K562 (cell line): ENCODE measurements around the gene PARD6B. TPM values are rescaled to one million over a fixed set of nuclear protein-coding genes. Genes with fewer than 3 reads are reported as not detected.

ENCODE experiments used
- ATAC-seq: fragments of 200-7000 bp; cut with Tn5 transposase; 3 replicates; pipeline ENCODE4 v1.9.1; 2020; ENCODE audit warnings: moderate library complexity
- BruUV-seq: library from RNA; stranded (reverse); fragments of 400-500 nt; replicated peaks from 2 replicates; lab custom pipeline; 2021; lab: Mats Ljungman, UMichigan
- CTCF ChIA-PET: fragments of 300-600 bp; formaldehyde crosslinking; extraction: SDS; loops from one replicate; lab custom pipeline; 2021; ENCODE audit warnings: low intra/inter-chr PET ratio; lab: Yijun Ruan, JAX
- POLR2A ChIA-PET: fragments of 300-600, 350-650 bp; sonication (Branson Sonifier 250); formaldehyde crosslinking; extraction: SDS; loops from one replicate; lab custom pipeline; 2021; ENCODE audit warnings: antibody characterized with exemption, inconsistent platforms; lab: Yijun Ruan, JAX
- DNase-seq, 4 experiments: peaks; one replicate each; pipeline versions ENCODE4 v3.0.0 to v3.0.0-alpha.2; 2011 to 2018; ENCODE audit warnings: low spot score in 3 of 4, mixed read lengths in 3 of 4; ENCODE audit errors: extremely low read depth in 1 of 4
- FAIRE-seq: peaks from 2 replicates; lab custom pipeline; 2011; peaks lifted over from hg19 to GRCh38; lab: Jason Lieb, UNC
- H2AFZ ChIP-seq: 2 replicates; pipeline ENCODE4 v1.6.0; 2011; ENCODE audit warnings: low read depth, low read length, control low read depth, inconsistent platforms
- H3K27ac ChIP-seq: fragments of 200-600 bp; 3 replicates; pipeline ENCODE4 v1.8.0; 2011; ENCODE audit warnings: low read depth, mild to moderate bottlenecking, control low read depth, inconsistent platforms, low read length, moderate library complexity, mixed read lengths; ENCODE audit errors: extremely low read depth
- H3K27me3 ChIP-seq, 2 experiments: fragments of 300-600 bp in 1 of 2; 2 replicates in 1 of 2; 3 replicates in 1 of 2; pipeline versions ENCODE4 v1.6.0 to v1.8.0; 2011; ENCODE audit warnings: inconsistent platforms in 2 of 2, low read length in 2 of 2, mild to moderate bottlenecking in 1 of 2, mixed read lengths in 1 of 2, moderate library complexity in 1 of 2; ENCODE audit not compliant: control insufficient read depth in 2 of 2, insufficient read depth in 2 of 2
- H3K36me3 ChIP-seq: fragments of 300-600 bp; 3 replicates; pipeline ENCODE4 v1.8.0; 2011; ENCODE audit warnings: mild to moderate bottlenecking, low read length, inconsistent platforms; ENCODE audit not compliant: control insufficient read depth, insufficient read depth
- H3K4me1 ChIP-seq, 2 experiments: fragments of 200-600 bp in 1 of 2; replicated peaks in 1 of 2; 2 replicates in 1 of 2; 3 replicates in 1 of 2; pipeline versions ENCODE4 v1.5.1 to v1.8.0; 2011; ENCODE audit warnings: inconsistent platforms in 2 of 2, low read length in 2 of 2, mild to moderate bottlenecking in 1 of 2, mixed read lengths in 1 of 2, moderate library complexity in 1 of 2; ENCODE audit not compliant: control insufficient read depth in 2 of 2, insufficient read depth in 2 of 2
- H3K4me2 ChIP-seq: 2 replicates; pipeline ENCODE4 v1.6.1; 2011; ENCODE audit warnings: low read length, control low read depth, inconsistent platforms, mixed read lengths; ENCODE audit not compliant: insufficient read depth
- H3K4me3 ChIP-seq: fragments of 200-600 bp; sonication (generic), shearing (Covaris generic); 2 replicates; pipeline ENCODE4 v1.5.1; 2016; ENCODE audit warnings: control low read depth, inconsistent platforms
- H3K79me2 ChIP-seq: fragments of 200-600 bp; 3 replicates; pipeline ENCODE4 v1.8.0; 2011; ENCODE audit warnings: low read length, inconsistent platforms; ENCODE audit not compliant: control insufficient read depth, insufficient read depth
- H3K9ac ChIP-seq, 2 experiments: 2 replicates each; pipeline versions ENCODE4 v1.6.0 to v1.6.1; 2011; ENCODE audit warnings: low read depth in 2 of 2, low read length in 2 of 2, control low read depth in 1 of 2, inconsistent platforms in 1 of 2, mild to moderate bottlenecking in 1 of 2, mixed read lengths in 1 of 2; ENCODE audit not compliant: insufficient read depth in 1 of 2
- H3K9me1 ChIP-seq: one replicate; pipeline ENCODE4 v1.6.0; 2011; ENCODE audit warnings: inconsistent platforms, mild to moderate bottlenecking, low read length, moderate library complexity; ENCODE audit not compliant: control insufficient read depth, insufficient read depth
- H3K9me3 ChIP-seq: replicated peaks from 2 replicates; pipeline ENCODE4 v1.5.1; 2011; ENCODE audit warnings: low read depth, low read length, inconsistent platforms; ENCODE audit not compliant: control insufficient read depth, insufficient read depth
- H4K20me1 ChIP-seq: replicated peaks from 2 replicates; pipeline ENCODE4 v1.6.1; 2011; ENCODE audit warnings: low read length, inconsistent platforms, mixed read lengths; ENCODE audit not compliant: control insufficient read depth, insufficient read depth
- C11orf30 ChIP-seq: fragments of 450-650 bp; IDR thresholded peaks from 2 replicates; pipeline ENCODE4 v1.6.1; 2016; ENCODE audit warnings: low read depth, mild to moderate bottlenecking
- CHAMP1 ChIP-seq: fragments of 450-650 bp; IDR thresholded peaks from 2 replicates; pipeline ENCODE4 v1.6.1; 2016; ENCODE audit warnings: mild to moderate bottlenecking
- ZNF316 ChIP-seq: fragments of 450-650 bp; IDR thresholded peaks from 2 replicates; pipeline ENCODE4 v1.6.1; 2016
- WGBS: fragments of 100-300 bp; shearing (Covaris generic); methylation state at CpG from one replicate; pipeline ENCODE4 v1.1.6; 2016; ENCODE audit warnings: low coverage, mixed read lengths; ENCODE audit not compliant: insufficient coverage; ENCODE audit errors: missing lambda C conversion rate; 5-methylcytosine and 5-hydroxymethylcytosine counted together
- in situ Hi-C: fragments of 300-500 bp; cut with MboI; formaldehyde crosslinking; loops from 4 replicates; pipeline ENCODE4 v1.15.0; 2018; ENCODE audit warnings: inconsistent platforms, mixed read lengths
- intact Hi-C: fragments of 100-400 bp; cut with micrococcal nuclease; formaldehyde crosslinking; loops from 2 replicates; pipeline ENCODE4 v1.14.2; 2022
- polyA plus RNA-seq, 8 experiments: library from polyadenylated mRNA; depleted of rRNA in 4 of 8; stranded (reverse) in 5 of 8; unstranded in 3 of 8; fragments of >200 nt; fragmentation: Nextera tagmentation in 2 of 8; fragmentation: Illumina TruSeq in 1 of 8; extraction: Ambion mirVana in 2 of 8; extraction: Trizol in 1 of 8; gene quantifications; 2 replicates each; pipeline versions ENCODE4 v1.2.1 to v1.2.3, GENCODE V29; 2011 to 2014; ENCODE audit warnings: inconsistent platforms in 1 of 8, missing spikeins in 1 of 8
- total RNA-seq, 7 experiments: library from RNA; depleted of rRNA in 6 of 7; stranded (reverse); fragments of >200 nt in 6 of 7; fragmentation: Illumina TruSeq in 2 of 7; extraction: Trizol in 2 of 7; gene quantifications; 2 replicates each; pipeline versions ENCODE4 v1.2.1 to v1.2.3, GENCODE V29; 2011 to 2021; ENCODE audit warnings: low replicate concordance in 1 of 7
- TF ChIP-seq, protein P1 (sequence below), 3 experiments: fragments of 200-800 bp in 1 of 3; fragments of 250-450 bp in 1 of 3; fragments of 450-650 bp in 1 of 3; sonication (Bioruptor Pico) in 1 of 3; sonication (Bioruptor generic) in 1 of 3; formaldehyde crosslinking in 1 of 3; IDR thresholded peaks; 2 replicates each; pipeline versions ENCODE4 v1.6.1 to v1.8.0; 2016 to 2022; ENCODE audit warnings: mild to moderate bottlenecking in 2 of 3, missing genetic modification characterization in 2 of 3, missing compliant biosample characterization in 1 of 3, moderate library complexity in 1 of 3

Gene PARD6B
- total and polyA plus RNA-seq, 9 of the 15 experiments (the other 6 are each of a cell fraction or from before 2014, with no cell fraction given) = 1.7 to 12.3 (median 5.5) TPM

DNA sequence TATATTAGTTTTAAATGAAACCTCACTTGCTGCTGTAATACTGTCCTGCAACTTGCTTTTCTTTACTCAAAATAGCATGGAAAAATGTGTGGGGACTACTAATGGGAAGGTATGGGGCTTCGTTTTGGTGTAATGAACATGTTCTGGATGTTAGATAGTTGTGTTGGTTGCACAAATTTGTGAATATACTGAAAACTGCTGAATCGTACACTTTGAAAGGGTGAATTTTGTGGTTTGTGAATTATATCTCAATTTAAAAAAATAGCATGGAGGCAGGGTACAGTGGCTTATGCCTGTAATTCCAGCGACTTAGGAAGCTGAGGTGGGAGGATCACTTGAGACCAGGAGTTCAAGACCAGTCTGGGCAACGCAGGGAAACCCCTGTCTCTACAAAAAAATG lies 65.8 kb downstream of the PARD6B start:
- H3K4me1 ChIP-seq = peaks cover 0 to 15% of the 10 kb centered on the region in 2 experiments; a peak in 3 of 5 replicates
- intact Hi-C loops (loop anchor here (10.0 kb wide), 2 partner anchors 508 to 612 kb away; no protein-coding TSS in a partner anchor), in situ Hi-C loops (loop anchor here (10.0 kb wide), 1 partner anchor 508 kb away; no protein-coding TSS in a partner anchor)
- H3K4me3 ChIP-seq = no peak overlapping the region
- H3K9ac ChIP-seq = no peak overlapping the region
- no peak overlapping the region for H2AFZ ChIP-seq
- DNase-seq = no peak
- TF ChIP-seq, protein P1, sequence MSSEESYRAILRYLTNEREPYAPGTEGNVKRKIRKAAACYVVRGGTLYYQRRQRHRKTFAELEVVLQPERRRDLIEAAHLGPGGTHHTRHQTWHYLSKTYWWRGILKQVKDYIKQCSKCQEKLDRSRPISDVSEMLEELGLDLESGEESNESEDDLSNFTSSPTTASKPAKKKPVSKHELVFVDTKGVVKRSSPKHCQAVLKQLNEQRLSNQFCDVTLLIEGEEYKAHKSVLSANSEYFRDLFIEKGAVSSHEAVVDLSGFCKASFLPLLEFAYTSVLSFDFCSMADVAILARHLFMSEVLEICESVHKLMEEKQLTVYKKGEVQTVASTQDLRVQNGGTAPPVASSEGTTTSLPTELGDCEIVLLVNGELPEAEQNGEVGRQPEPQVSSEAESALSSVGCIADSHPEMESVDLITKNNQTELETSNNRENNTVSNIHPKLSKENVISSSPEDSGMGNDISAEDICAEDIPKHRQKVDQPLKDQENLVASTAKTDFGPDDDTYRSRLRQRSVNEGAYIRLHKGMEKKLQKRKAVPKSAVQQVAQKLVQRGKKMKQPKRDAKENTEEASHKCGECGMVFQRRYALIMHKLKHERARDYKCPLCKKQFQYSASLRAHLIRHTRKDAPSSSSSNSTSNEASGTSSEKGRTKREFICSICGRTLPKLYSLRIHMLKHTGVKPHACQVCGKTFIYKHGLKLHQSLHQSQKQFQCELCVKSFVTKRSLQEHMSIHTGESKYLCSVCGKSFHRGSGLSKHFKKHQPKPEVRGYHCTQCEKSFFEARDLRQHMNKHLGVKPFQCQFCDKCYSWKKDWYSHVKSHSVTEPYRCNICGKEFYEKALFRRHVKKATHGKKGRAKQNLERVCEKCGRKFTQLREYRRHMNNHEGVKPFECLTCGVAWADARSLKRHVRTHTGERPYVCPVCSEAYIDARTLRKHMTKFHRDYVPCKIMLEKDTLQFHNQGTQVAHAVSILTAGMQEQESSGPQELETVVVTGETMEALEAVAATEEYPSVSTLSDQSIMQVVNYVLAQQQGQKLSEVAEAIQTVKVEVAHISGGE (CRISPR knock-in tag; IDR thresholded peaks at IDR 0.05) = peak in 1 of 3 experiments; percentile 84; a peak in 1 of 6 replicates
- TF ChIP-seq ZNF316 = peak; percentile 71
- TF ChIP-seq CHAMP1 = no peak
- peak; percentile 34; the same call in 1 of the 2 replicates for TF ChIP-seq C11orf30
- TF ChIP-seq, all 486 proteins: peak for 3
- Histone ChIP-seq H3K79me2 (no peaks in the 10 kb centered on the region), H3K9me3 (no peaks in the 10 kb centered on the region), H3K27me3 (peaks cover 4 to 21% of the 10 kb centered on the region in 2 experiments; a peak in 3 of 5 replicates), H4K20me1 (no peaks in the 10 kb centered on the region), H3K27ac (no peak overlapping the region), H3K9me1 (no peaks in the 10 kb centered on the region), H3K36me3 (no peaks in the 10 kb centered on the region), H3K4me2 (no peak overlapping the region)
- POLR2A ChIA-PET = no interaction called here
- CTCF ChIA-PET = no interaction called here
- FAIRE-seq (no peak), ATAC-seq (no peak)
- no TSS peak for BruUV-seq
- WGBS = 34% methylated on average over 4 of the region's 4 CpGs
